HG03280 (cell line): Measurements from ENCODE around the gene ARSD.

ENCODE experiments used
- ATAC-seq: cut with Tn5 transposase; IDR thresholded peaks from one replicate; pipeline ENCODE4 v1.9.1; 2021; ENCODE audit warnings: mild to moderate bottlenecking, moderate library complexity; ENCODE audit not compliant: unreplicated experiment

Gene ARSD

GRCh38 chrX:2855761-2856160 is 73.4 kb downstream of the ARSD start:
- ATAC-seq, result no peak

- no peak for ATAC-seq
Measured at GRCh38 chrX:2854918-2855317, 74.2 kb downstream of the ARSD start.
